PC-9 (cell line): ENCODE results near the gene TTLL9.

Experiments
- EZH2 ChIP-seq: fragments of 200-600 bp; sonication (generic); IDR thresholded peaks from 2 replicates; pipeline ENCODE4 v1.8.0; 2017; ENCODE audit warnings: antibody characterized with exemption, low read depth
- TF ChIP-seq, protein P1 (sequence below): fragments of 200-600 bp; sonication (generic); conservative IDR thresholded peaks from 2 replicates; pipeline ENCODE4 v1.6.1; 2017; ENCODE audit warnings: mixed run types, antibody characterized with exemption, mild to moderate bottlenecking, moderate library complexity

- no peak for TF ChIP-seq EZH2
- TF ChIP-seq, protein P1, sequence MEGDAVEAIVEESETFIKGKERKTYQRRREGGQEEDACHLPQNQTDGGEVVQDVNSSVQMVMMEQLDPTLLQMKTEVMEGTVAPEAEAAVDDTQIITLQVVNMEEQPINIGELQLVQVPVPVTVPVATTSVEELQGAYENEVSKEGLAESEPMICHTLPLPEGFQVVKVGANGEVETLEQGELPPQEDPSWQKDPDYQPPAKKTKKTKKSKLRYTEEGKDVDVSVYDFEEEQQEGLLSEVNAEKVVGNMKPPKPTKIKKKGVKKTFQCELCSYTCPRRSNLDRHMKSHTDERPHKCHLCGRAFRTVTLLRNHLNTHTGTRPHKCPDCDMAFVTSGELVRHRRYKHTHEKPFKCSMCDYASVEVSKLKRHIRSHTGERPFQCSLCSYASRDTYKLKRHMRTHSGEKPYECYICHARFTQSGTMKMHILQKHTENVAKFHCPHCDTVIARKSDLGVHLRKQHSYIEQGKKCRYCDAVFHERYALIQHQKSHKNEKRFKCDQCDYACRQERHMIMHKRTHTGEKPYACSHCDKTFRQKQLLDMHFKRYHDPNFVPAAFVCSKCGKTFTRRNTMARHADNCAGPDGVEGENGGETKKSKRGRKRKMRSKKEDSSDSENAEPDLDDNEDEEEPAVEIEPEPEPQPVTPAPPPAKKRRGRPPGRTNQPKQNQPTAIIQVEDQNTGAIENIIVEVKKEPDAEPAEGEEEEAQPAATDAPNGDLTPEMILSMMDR = no peak
Measured at GRCh38 chr20:31866221-31866620, 4.2 kb upstream of the TTLL9 start.
